Activated naive CD4-positive, alpha-beta T cell treated with anti-CD3 and anti-CD28 coated beads, Interleukin-2, amount 10 ng/mL, durations not matched to agents 7 days and 5 days (primary cell): ENCODE data around the gene TEX53.

Source experiments
- CTCF ChIA-PET: fragments of 350-600 bp; sonication (Branson Sonifier 250); formaldehyde crosslinking; loops from one replicate; lab custom pipeline; 2021; ENCODE audit warnings: antibody characterized with exemption; lab: Charles Lee
- DNase-seq: peaks from one replicate; pipeline ENCODE4 v3.0.0-alpha.2; 2020
- H3K27ac Mint-ChIP-seq: one replicate; pipeline ENCODE4 v1.8.0; 2021; ENCODE audit warnings: mild to moderate bottlenecking, moderate library complexity, mixed read lengths
- H3K27me3 Mint-ChIP-seq: one replicate; pipeline ENCODE4 v1.8.0; 2021; ENCODE audit warnings: mild to moderate bottlenecking, mixed read lengths
- H3K36me3 Mint-ChIP-seq: one replicate; pipeline ENCODE4 v1.8.0; 2021; ENCODE audit warnings: mixed read lengths
- H3K4me1 Mint-ChIP-seq: one replicate; pipeline ENCODE4 v1.8.0; 2021; ENCODE audit warnings: mixed read lengths
- H3K4me3 Mint-ChIP-seq: one replicate; pipeline ENCODE4 v1.8.0; 2021; ENCODE audit warnings: mild to moderate bottlenecking, moderate library complexity, mixed read lengths
- H3K9me3 Mint-ChIP-seq: one replicate; pipeline ENCODE4 v1.8.0; 2021; ENCODE audit warnings: mixed read lengths

The TEX53 gene

GRCh38 chr9:114652776-114653555, 4.6 kb downstream of the TEX53 start:
- Mint-ChIP-seq H3K27ac (peak overlapping the region; percentile 61), H3K9me3 (no peaks in the 10 kb centered on the region), H3K4me1 (peaks cover 22% of the 10 kb centered on the region), H3K27me3 (no peaks in the 10 kb centered on the region), H3K36me3 (peaks cover 11% of the 10 kb centered on the region), H3K4me3 (no peak overlapping the region)
- DNase-seq = no peak
- CTCF ChIA-PET = interaction anchor here (0.7 to 7.3 kb wide), 58 partner anchors 9 to 874 kb away, joined by 3 to 206 read pairs (median 6); partner anchors contain the start of gene ATP6V1G1

GRCh38 chr9:114643896-114644295, 13.7 kb downstream of the TEX53 start:
- Mint-ChIP-seq H3K9me3 (peaks cover 7% of the 10 kb centered on the region), H3K27ac (no peak overlapping the region), H3K27me3 (no peaks in the 10 kb centered on the region), H3K36me3 (peaks cover 73% of the 10 kb centered on the region), H3K4me1 (no peaks in the 10 kb centered on the region), H3K4me3 (no peak overlapping the region)
- DNase-seq = no peak
- CTCF ChIA-PET = interaction anchor here (2.5 kb wide), 1 partner anchor 9 kb away, joined by 10 read pairs; no protein-coding TSS in a partner anchor

- Mint-ChIP-seq H3K36me3 (peaks cover 76% of the 10 kb centered on the region), H3K9me3 (peaks cover 7% of the 10 kb centered on the region), H3K27ac (no peak overlapping the region), H3K27me3 (no peaks in the 10 kb centered on the region), H3K4me3 (no peak overlapping the region), H3K4me1 (no peaks in the 10 kb centered on the region)
- CTCF ChIA-PET = interaction anchor here (2.5 kb wide), 1 partner anchor 10 kb away, joined by 10 read pairs; no protein-coding TSS in a partner anchor
- DNase-seq = no peak
These were observed 14.6 kb downstream of the TEX53 start for GRCh38 chr9:114643001-114643400.

GRCh38 chr9:114641967-114642366, 15.6 kb downstream of the TEX53 start:
- no peak overlapping the region for H3K4me3 Mint-ChIP-seq
- H3K27ac Mint-ChIP-seq = no peak overlapping the region
- no peaks in the 10 kb centered on the region for H3K27me3 Mint-ChIP-seq
- CTCF ChIA-PET = no interaction called here
- H3K4me1 Mint-ChIP-seq = no peaks in the 10 kb centered on the region
- H3K9me3 Mint-ChIP-seq = peaks cover 2% of the 10 kb centered on the region
- DNase-seq = no peak
- H3K36me3 Mint-ChIP-seq = peaks cover 73% of the 10 kb centered on the region

- DNase-seq = no peak
- Mint-ChIP-seq H3K4me3 (no peak overlapping the region), H3K4me1 (no peaks in the 10 kb centered on the region), H3K36me3 (peaks cover 59% of the 10 kb centered on the region), H3K27me3 (no peaks in the 10 kb centered on the region), H3K9me3 (no peaks in the 10 kb centered on the region), H3K27ac (no peak overlapping the region)
- CTCF ChIA-PET = interaction anchor here (1.8 kb wide), 1 partner anchor 14 kb away, joined by 10 read pairs; no protein-coding TSS in a partner anchor
These were observed 19.2 kb downstream of the TEX53 start for GRCh38 chr9:114638404-114638803.

GRCh38 chr9:114634387-114634786, 23.2 kb downstream of the TEX53 start:
- Mint-ChIP-seq H3K36me3 (peaks cover 59% of the 10 kb centered on the region), H3K4me3 (no peak overlapping the region), H3K4me1 (no peaks in the 10 kb centered on the region), H3K27me3 (no peaks in the 10 kb centered on the region), H3K9me3 (no peaks in the 10 kb centered on the region), H3K27ac (no peak overlapping the region)
- no peak for DNase-seq
- CTCF ChIA-PET = interaction anchor here (1.0 kb wide), 1 partner anchor 14 kb away, joined by 3 read pairs; no protein-coding TSS in a partner anchor

- H3K9me3 Mint-ChIP-seq = no peaks in the 10 kb centered on the region
- H3K27me3 Mint-ChIP-seq = no peaks in the 10 kb centered on the region
- H3K4me3 Mint-ChIP-seq = no peak overlapping the region
- H3K4me1 Mint-ChIP-seq = no peaks in the 10 kb centered on the region
- CTCF ChIA-PET = interaction anchor here (1.9 kb wide), 1 partner anchor 20 kb away, joined by 4 read pairs; no protein-coding TSS in a partner anchor
- no peak overlapping the region for H3K27ac Mint-ChIP-seq
- peaks cover 57% of the 10 kb centered on the region for H3K36me3 Mint-ChIP-seq
- DNase-seq = no peak
These were observed 24.0 kb downstream of the TEX53 start for GRCh38 chr9:114633438-114634089.

- Mint-ChIP-seq H3K4me1 (no peaks in the 10 kb centered on the region), H3K4me3 (no peak overlapping the region), H3K9me3 (no peaks in the 10 kb centered on the region), H3K27ac (no peak overlapping the region), H3K27me3 (no peaks in the 10 kb centered on the region), H3K36me3 (peaks cover 55% of the 10 kb centered on the region)
- CTCF ChIA-PET = interaction anchor here (1.8 kb wide), 1 partner anchor 22 kb away, joined by 6 read pairs; no protein-coding TSS in a partner anchor
- no peak for DNase-seq
These were observed 26.4 kb downstream of the TEX53 start for GRCh38 chr9:114631166-114631565.

- Mint-ChIP-seq H3K36me3 (peaks cover 50% of the 10 kb centered on the region), H3K27me3 (no peaks in the 10 kb centered on the region), H3K4me1 (no peaks in the 10 kb centered on the region), H3K27ac (no peak overlapping the region), H3K4me3 (no peak overlapping the region), H3K9me3 (no peaks in the 10 kb centered on the region)
- CTCF ChIA-PET = interaction anchor here (1.8 kb wide), 1 partner anchor 24 kb away, joined by 6 read pairs; no protein-coding TSS in a partner anchor
- no peak for DNase-seq
These were observed 28.0 kb downstream of the TEX53 start for GRCh38 chr9:114629563-114630090.

- H3K9me3 Mint-ChIP-seq = no peaks in the 10 kb centered on the region
- DNase-seq = no peak
- no peak overlapping the region for H3K27ac Mint-ChIP-seq
- H3K27me3 Mint-ChIP-seq = no peaks in the 10 kb centered on the region
- CTCF ChIA-PET = no interaction called here
- H3K4me1 Mint-ChIP-seq = no peaks in the 10 kb centered on the region
- peaks cover 53% of the 10 kb centered on the region for H3K36me3 Mint-ChIP-seq
- no peak overlapping the region for H3K4me3 Mint-ChIP-seq
These were observed 30.1 kb downstream of the TEX53 start for GRCh38 chr9:114627553-114627952.

GRCh38 chr9:114626415-114627020, 31.1 kb downstream of the TEX53 start:
- Mint-ChIP-seq H3K36me3 (peaks cover 54% of the 10 kb centered on the region), H3K4me1 (peaks cover 6% of the 10 kb centered on the region), H3K9me3 (no peaks in the 10 kb centered on the region), H3K27ac (no peak overlapping the region), H3K4me3 (no peak overlapping the region), H3K27me3 (no peaks in the 10 kb centered on the region)
- DNase-seq = no peak
- CTCF ChIA-PET = no interaction called here

GRCh38 chr9:114624677-114625076, 32.9 kb downstream of the TEX53 start:
- Mint-ChIP-seq H3K27ac (no peak overlapping the region), H3K4me1 (peaks cover 8% of the 10 kb centered on the region), H3K9me3 (no peaks in the 10 kb centered on the region), H3K27me3 (no peaks in the 10 kb centered on the region), H3K36me3 (peaks cover 52% of the 10 kb centered on the region), H3K4me3 (no peak overlapping the region)
- no peak for DNase-seq
- CTCF ChIA-PET = no interaction called here

- CTCF ChIA-PET = interaction anchor here (0.6 to 0.7 kb wide), 2 partner anchors 10 to 31 kb away, joined by 3 read pairs; no protein-coding TSS in a partner anchor
- H3K4me3 Mint-ChIP-seq = no peak overlapping the region
- H3K9me3 Mint-ChIP-seq = no peaks in the 10 kb centered on the region
- H3K27ac Mint-ChIP-seq = no peak overlapping the region
- no peaks in the 10 kb centered on the region for H3K27me3 Mint-ChIP-seq
- H3K4me1 Mint-ChIP-seq = peaks cover 23% of the 10 kb centered on the region
- peaks cover 54% of the 10 kb centered on the region for H3K36me3 Mint-ChIP-seq
- no peak for DNase-seq
These were observed 35.5 kb downstream of the TEX53 start for GRCh38 chr9:114621975-114622609.
